Activated CD4-positive, alpha-beta T cell treated with anti-CD3 and anti-CD28 coated beads, Interleukin-2, amount 50 U/mL, for 4 hours (primary cell): ENCODE measurements around the gene XYLB.

Experiments used
- DNase-seq, 2 experiments: peaks; one replicate each; pipeline ENCODE4 v3.0.0-alpha.2; 2020

XYLB gene

GRCh38 chr3:38325256-38325655 lies 21.3 kb upstream of the XYLB start:
- DNase-seq, result no peak

- no peak for DNase-seq
These were observed 19.1 kb upstream of the XYLB start for GRCh38 chr3:38327335-38328009.

GRCh38 chr3:38331257-38332022 lies 15.1 kb upstream of the XYLB start:
- DNase-seq, result no peak

GRCh38 chr3:38332201-38332600 lies 14.4 kb upstream of the XYLB start:
- no peak for DNase-seq

GRCh38 chr3:38334142-38335055 lies 12.2 kb upstream of the XYLB start:
- no peak for DNase-seq

- no peak for DNase-seq
These were observed 11.3 kb upstream of the XYLB start for GRCh38 chr3:38335263-38335662.

GRCh38 chr3:38337703-38338102 lies 8.9 kb upstream of the XYLB start:
- DNase-seq, result no peak

- no peak for DNase-seq
These were observed 2.6 kb upstream of the XYLB start for GRCh38 chr3:38343797-38344594.

GRCh38 chr3:38345879-38346586 lies 552 bp upstream of the XYLB start:
- DNase-seq, result no peak

- no peak for DNase-seq
These were observed 1.0 kb downstream of the XYLB start for GRCh38 chr3:38347421-38348200.

GRCh38 chr3:38348903-38349302 lies 2.3 kb downstream of the XYLB start:
- DNase-seq, result no peak

GRCh38 chr3:38349684-38350359 lies 3.2 kb downstream of the XYLB start:
- no peak for DNase-seq

- no peak for DNase-seq
These were observed 6.6 kb downstream of the XYLB start for GRCh38 chr3:38353151-38353550.

GRCh38 chr3:38354588-38355330 lies 8.2 kb downstream of the XYLB start:
- DNase-seq, result no peak

- DNase-seq, result no peak
These were observed 12.5 kb downstream of the XYLB start for GRCh38 chr3:38359038-38359437.

GRCh38 chr3:38360345-38360744 lies 13.8 kb downstream of the XYLB start:
- DNase-seq, result no peak

GRCh38 chr3:38361496-38361895 lies 14.9 kb downstream of the XYLB start:
- no peak for DNase-seq

GRCh38 chr3:38362825-38363224 lies 16.2 kb downstream of the XYLB start:
- DNase-seq, result no peak

GRCh38 chr3:38364721-38365400 lies 18.3 kb downstream of the XYLB start:
- no peak for DNase-seq
